ENCODE measurements around the gene PRR12. TPM values are rescaled to one million over a fixed set of nuclear protein-coding genes. Genes with fewer than 3 reads are reported as not detected.

PRR12 gene
- total RNA-seq, 1 experiment from 2014 or later, result 22.9 TPM

DNA sequence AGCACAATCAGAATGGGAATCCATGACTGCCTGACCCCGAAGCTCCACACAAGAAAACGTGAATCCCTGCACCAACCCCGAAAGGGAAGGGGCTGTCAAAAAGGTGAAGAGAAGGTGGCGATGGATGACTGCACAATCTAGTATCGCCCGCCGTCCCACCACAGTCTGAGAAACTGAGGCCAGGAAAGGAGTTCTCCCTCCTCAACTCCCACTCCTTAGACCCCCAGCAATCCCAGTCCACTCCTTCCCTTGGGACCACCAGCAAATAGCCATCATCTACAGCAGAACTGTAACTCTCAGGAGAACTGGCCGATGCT lies 11.1 kb upstream of the PRR12 start:
- Histone ChIP-seq H3K36me3 (ENCODE audit: control insufficient read depth, insufficient read depth, low read length) (peaks cover 7% of the 10 kb centered on the region), H3K27ac (ENCODE audit: low read length) (peak overlapping the region; percentile 87), H3K9me3 (ENCODE audit: control insufficient read depth, insufficient read depth, low read depth, low read length) (no peaks in the 10 kb centered on the region), H3K4me1 (ENCODE audit: control insufficient read depth, insufficient read depth, low read length) (peaks cover 5% of the 10 kb centered on the region; the same call in 1 of the 2 replicates), H3K27me3 (ENCODE audit: control insufficient read depth, insufficient read depth, low read length) (no peaks in the 10 kb centered on the region), H3K4me3 (ENCODE audit: low read depth in 2 of 2, low read length in 2 of 2) (peak overlapping the region; percentile 83 to 95)
- TF ChIP-seq, protein P1, sequence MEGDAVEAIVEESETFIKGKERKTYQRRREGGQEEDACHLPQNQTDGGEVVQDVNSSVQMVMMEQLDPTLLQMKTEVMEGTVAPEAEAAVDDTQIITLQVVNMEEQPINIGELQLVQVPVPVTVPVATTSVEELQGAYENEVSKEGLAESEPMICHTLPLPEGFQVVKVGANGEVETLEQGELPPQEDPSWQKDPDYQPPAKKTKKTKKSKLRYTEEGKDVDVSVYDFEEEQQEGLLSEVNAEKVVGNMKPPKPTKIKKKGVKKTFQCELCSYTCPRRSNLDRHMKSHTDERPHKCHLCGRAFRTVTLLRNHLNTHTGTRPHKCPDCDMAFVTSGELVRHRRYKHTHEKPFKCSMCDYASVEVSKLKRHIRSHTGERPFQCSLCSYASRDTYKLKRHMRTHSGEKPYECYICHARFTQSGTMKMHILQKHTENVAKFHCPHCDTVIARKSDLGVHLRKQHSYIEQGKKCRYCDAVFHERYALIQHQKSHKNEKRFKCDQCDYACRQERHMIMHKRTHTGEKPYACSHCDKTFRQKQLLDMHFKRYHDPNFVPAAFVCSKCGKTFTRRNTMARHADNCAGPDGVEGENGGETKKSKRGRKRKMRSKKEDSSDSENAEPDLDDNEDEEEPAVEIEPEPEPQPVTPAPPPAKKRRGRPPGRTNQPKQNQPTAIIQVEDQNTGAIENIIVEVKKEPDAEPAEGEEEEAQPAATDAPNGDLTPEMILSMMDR (IDR thresholded peaks at IDR 0.05), result no peak
- no peak for TF ChIP-seq SIN3A (IDR thresholded peaks at IDR 0.05; ENCODE audit: borderline replicate concordance, insufficient read depth, low read depth, low read length)
- no peak for TF ChIP-seq REST (IDR thresholded peaks at IDR 0.05; ENCODE audit: insufficient read depth in 1 of 2, low read depth in 2 of 2, low read length in 1 of 2)
- no peak for TF ChIP-seq POLR2AphosphoS5 (IDR thresholded peaks at IDR 0.05; ENCODE audit: low read depth, low read length)
- TF ChIP-seq TCF7L2 (IDR thresholded peaks at IDR 0.05; ENCODE audit: low read depth, low read length), result no peak
- BruUV-seq (replicated peaks), result no TSS peak
- intact Hi-C loops (cut with micrococcal nuclease; ENCODE audit: unreplicated experiment) (no loop called here), in situ Hi-C loops (cut with HindIII; ENCODE audit: low pct_unique_long_range_greater_than_20kb, low sequenced_read_pairs) (no loop called here)
- CTCF ChIA-PET, result interaction anchor here (0.6 to 0.9 kb wide), 2 partner anchors 10 to 72 kb away, joined by 3 to 8 read pairs; no protein-coding TSS in a partner anchor
- ATAC-seq, result no peak
- no peak for DNase-seq (ENCODE audit: low read depth, low spot score)
- POLR2A ChIA-PET, result interaction anchor here (0.6 to 0.7 kb wide), 2 partner anchors 99 to 138 kb away, joined by 3 to 9 read pairs; no protein-coding TSS in a partner anchor

- DNase-seq (ENCODE audit: low read depth, low spot score) (peak; percentile 66), ATAC-seq (peak; percentile 100)
- CTCF ChIA-PET, result interaction anchor here (0.6 to 0.9 kb wide), 3 partner anchors 10 to 95 kb away, joined by 3 to 8 read pairs (median 3); no protein-coding TSS in a partner anchor
- POLR2A ChIA-PET, result interaction anchor here (0.6 to 0.8 kb wide), 4 partner anchors 60 to 138 kb away, joined by 3 to 9 read pairs (median 3); no protein-coding TSS in a partner anchor
- H3K9me3 ChIP-seq (ENCODE audit: control insufficient read depth, insufficient read depth, low read depth, low read length), result no peaks in the 10 kb centered on the region
- in situ Hi-C loops (cut with HindIII; ENCODE audit: low pct_unique_long_range_greater_than_20kb, low sequenced_read_pairs), result no loop called here
- peak within 1 kb of the TSS; percentile 87 for H3K27ac ChIP-seq (ENCODE audit: low read length)
- H3K27me3 ChIP-seq (ENCODE audit: control insufficient read depth, insufficient read depth, low read length), result no peaks in the 10 kb centered on the region
- intact Hi-C loops (cut with micrococcal nuclease; ENCODE audit: unreplicated experiment), result no loop called here
- H3K36me3 ChIP-seq (ENCODE audit: control insufficient read depth, insufficient read depth, low read length), result peaks cover 7% of the 10 kb centered on the region
- TF ChIP-seq SIN3A (IDR thresholded peaks at IDR 0.05; ENCODE audit: borderline replicate concordance, insufficient read depth, low read depth, low read length) (no peak), REST (IDR thresholded peaks at IDR 0.05; ENCODE audit: insufficient read depth in 1 of 2, low read depth in 2 of 2, low read length in 1 of 2) (no peak), POLR2AphosphoS5 (IDR thresholded peaks at IDR 0.05; ENCODE audit: low read depth, low read length) (peak; percentile 95)
- BruUV-seq (replicated peaks), result no TSS peak
- H3K4me1 ChIP-seq (ENCODE audit: control insufficient read depth, insufficient read depth, low read length), result peaks cover 5% of the 10 kb centered on the region; the same call in 1 of the 2 replicates
- peak within 1 kb of the TSS; percentile 83 to 95 for H3K4me3 ChIP-seq (ENCODE audit: low read depth in 2 of 2, low read length in 2 of 2)
These were observed 10.5 kb upstream of the PRR12 start, which contains the start of gene NOSIP for GRCh38 chr19:49580264-49581006. Gene NOSIP, minus strand, starts transcription at chr19:49580556. Its CDS starts 19,865 bp downstream, at chr19:49560691.
